GM06990 (cell line): ENCODE measurements around the gene NSMCE3.

Experiments
- DNase-seq: peaks from one replicate; pipeline ENCODE4 v3.0.0-alpha.2; 2011; ENCODE audit not compliant: insufficient read length; ENCODE audit errors: extremely low read depth
- H3K27me3 ChIP-seq: replicated peaks from 2 replicates; pipeline ENCODE4 v1.6.0; 2011; ENCODE audit warnings: low read length; ENCODE audit not compliant: control insufficient read depth, insufficient read depth
- H3K36me3 ChIP-seq: 2 replicates; pipeline ENCODE4 v1.5.1; 2011; ENCODE audit warnings: low read length; ENCODE audit not compliant: control insufficient read depth, insufficient read depth
- H3K4me3 ChIP-seq: replicated peaks from 2 replicates; pipeline ENCODE4 v1.5.1; 2011; ENCODE audit warnings: low read depth, mild to moderate bottlenecking, control low read depth, low read length
- CTCF ChIP-seq: IDR thresholded peaks from 2 replicates; pipeline ENCODE4 v1.5.1; 2011; ENCODE audit warnings: low read length, control low read depth, mild to moderate bottlenecking, inconsistent platforms; ENCODE audit not compliant: insufficient read depth, poor library complexity, severe bottlenecking

Gene NSMCE3

GRCh38 chr15:29291067-29291845, 21.6 kb upstream of the NSMCE3 start:
- no peaks in the 10 kb centered on the region for H3K36me3 ChIP-seq
- DNase-seq: no peak
- H3K4me3 ChIP-seq: no peak overlapping the region
- H3K27me3 ChIP-seq: no peaks in the 10 kb centered on the region; the same call in 1 of the 2 replicates
- TF ChIP-seq CTCF: no peak

DNA sequence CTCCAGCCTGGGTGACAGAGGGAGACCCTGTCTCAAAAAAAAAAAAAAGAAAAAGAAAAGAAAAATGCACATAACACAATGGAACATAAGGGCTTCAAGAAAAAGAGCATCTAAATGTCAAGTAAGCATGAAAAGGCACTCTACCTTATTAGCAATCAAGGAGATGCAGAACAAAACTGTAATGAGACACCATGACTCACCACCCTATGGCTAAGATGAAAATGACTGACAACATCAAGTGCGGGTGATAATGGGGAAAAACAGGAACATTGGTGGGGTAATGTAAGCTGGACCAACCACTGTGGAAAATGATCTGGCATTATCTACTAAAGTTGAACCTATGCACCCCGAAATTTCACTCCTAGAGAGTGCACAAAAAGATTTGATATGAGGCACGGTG, 19.6 kb upstream of the NSMCE3 start:
- Histone ChIP-seq H3K27me3 (no peaks in the 10 kb centered on the region; the same call in 1 of the 2 replicates), H3K36me3 (no peaks in the 10 kb centered on the region), H3K4me3 (no peak overlapping the region)
- DNase-seq: no peak
- TF ChIP-seq CTCF: no peak

DNA sequence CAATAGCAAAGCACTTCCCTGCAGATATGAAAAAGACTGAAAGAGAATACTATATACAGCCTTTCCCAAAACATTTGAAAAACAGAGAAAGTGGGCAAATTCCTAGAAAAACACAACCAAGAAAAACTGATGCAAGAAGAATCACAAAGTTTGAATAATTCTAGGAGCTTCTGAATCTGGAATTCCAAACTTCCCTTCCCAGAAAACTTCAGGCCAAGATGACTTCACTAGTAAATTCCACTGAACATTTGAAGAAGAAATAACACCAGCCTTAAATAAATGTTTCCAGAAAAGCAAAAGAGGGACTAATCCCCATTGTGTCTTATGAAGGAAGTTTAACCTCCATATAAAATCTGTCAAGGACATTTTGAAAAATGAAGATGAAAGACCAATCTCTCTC, 15.8 kb upstream of the NSMCE3 start:
- Histone ChIP-seq H3K4me3 (no peak overlapping the region), H3K27me3 (no peaks in the 10 kb centered on the region; the same call in 1 of the 2 replicates), H3K36me3 (no peaks in the 10 kb centered on the region)
- TF ChIP-seq CTCF: no peak
- DNase-seq: no peak

- Histone ChIP-seq H3K4me3 (no peak overlapping the region), H3K36me3 (no peaks in the 10 kb centered on the region), H3K27me3 (no peaks in the 10 kb centered on the region; the same call in 1 of the 2 replicates)
- no peak for DNase-seq
- no peak for TF ChIP-seq CTCF
Measured at GRCh38 chr15:29283381-29283780, 13.8 kb upstream of the NSMCE3 start.

DNA sequence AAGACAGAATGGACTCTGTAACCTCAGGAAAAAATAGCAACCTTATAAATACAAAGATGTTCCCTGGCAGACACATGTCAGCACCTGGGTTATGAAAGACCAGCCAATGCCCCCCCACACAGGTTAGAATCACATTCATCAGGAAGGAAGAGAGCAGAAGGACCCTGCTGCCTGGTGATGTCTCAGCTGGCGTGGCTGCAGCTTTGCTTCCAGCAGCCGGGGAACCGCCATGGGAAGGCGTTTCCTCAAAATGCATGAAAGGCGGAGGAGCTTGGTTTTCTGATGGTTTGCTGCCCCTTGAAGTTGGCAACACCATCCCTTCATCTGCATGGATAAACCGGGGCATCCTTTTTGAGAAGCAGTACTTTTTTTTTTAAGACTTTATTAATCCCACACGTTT, 10.9 kb upstream of the NSMCE3 start:
- H3K4me3 ChIP-seq: no peak overlapping the region
- DNase-seq: no peak
- H3K36me3 ChIP-seq: no peaks in the 10 kb centered on the region
- no peak for TF ChIP-seq CTCF
- H3K27me3 ChIP-seq: no peaks in the 10 kb centered on the region
